Prostate gland (tissue), 2 donors: ENCODE results near the gene STXBP4.

Source experiments
- POLR2A ChIP-seq: fragments of 450-650 bp; IDR thresholded peaks from one replicate; pipeline ENCODE4 v1.6.1; 2016; ENCODE audit warnings: antibody characterized with exemption, mild to moderate bottlenecking
- TF ChIP-seq, protein P1 (sequence below), 4 experiments: fragments of 200-600 bp in 2 of 4; fragments of 450-650 bp in 2 of 4; sonication (generic) in 2 of 4; IDR thresholded peaks; 1 replicate in 3 of 4; 2 replicates in 1 of 4; pipeline ENCODE4 v1.5.1; 2016 to 2019; ENCODE audit warnings: antibody characterized with exemption in 4 of 4, mild to moderate bottlenecking in 2 of 4, moderate library complexity in 2 of 4

DNA sequence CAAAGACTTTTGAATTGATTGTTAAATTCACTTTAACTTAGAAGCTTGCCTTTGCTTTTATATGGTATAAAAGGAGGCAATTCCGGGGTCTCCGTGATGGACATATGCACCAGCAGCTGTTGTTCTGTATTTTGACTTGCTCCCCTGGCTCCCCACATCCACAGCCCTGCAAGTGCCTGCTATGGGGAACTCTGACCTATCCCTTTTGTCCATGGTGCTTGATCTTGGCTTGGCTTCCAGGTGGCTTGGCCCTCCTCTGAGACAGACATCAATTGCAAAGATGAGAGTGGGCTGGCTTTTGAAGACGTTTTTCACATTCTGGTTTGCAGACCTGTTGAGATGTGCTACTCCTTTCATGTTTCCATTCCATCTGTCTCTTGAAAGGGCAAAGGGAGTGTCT is 41.0 kb upstream of the STXBP4 start:
- TF ChIP-seq, protein P1, sequence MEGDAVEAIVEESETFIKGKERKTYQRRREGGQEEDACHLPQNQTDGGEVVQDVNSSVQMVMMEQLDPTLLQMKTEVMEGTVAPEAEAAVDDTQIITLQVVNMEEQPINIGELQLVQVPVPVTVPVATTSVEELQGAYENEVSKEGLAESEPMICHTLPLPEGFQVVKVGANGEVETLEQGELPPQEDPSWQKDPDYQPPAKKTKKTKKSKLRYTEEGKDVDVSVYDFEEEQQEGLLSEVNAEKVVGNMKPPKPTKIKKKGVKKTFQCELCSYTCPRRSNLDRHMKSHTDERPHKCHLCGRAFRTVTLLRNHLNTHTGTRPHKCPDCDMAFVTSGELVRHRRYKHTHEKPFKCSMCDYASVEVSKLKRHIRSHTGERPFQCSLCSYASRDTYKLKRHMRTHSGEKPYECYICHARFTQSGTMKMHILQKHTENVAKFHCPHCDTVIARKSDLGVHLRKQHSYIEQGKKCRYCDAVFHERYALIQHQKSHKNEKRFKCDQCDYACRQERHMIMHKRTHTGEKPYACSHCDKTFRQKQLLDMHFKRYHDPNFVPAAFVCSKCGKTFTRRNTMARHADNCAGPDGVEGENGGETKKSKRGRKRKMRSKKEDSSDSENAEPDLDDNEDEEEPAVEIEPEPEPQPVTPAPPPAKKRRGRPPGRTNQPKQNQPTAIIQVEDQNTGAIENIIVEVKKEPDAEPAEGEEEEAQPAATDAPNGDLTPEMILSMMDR (IDR thresholded peaks at IDR 0.05) = no peak
- no peak for TF ChIP-seq POLR2A
